Measurements from ENCODE around the gene UPB1.
"Not testable (repeated sequence)": the region's sequence is repeated elsewhere in the genome, so short reads cannot be mapped to it uniquely, and the experiment has no call there.

The UPB1 gene

GRCh38 chr22:24482575-24482974 is 12.6 kb upstream of the UPB1 start:
- no peak for DNase-seq (ENCODE audit: low read depth)

- no peak for DNase-seq (ENCODE audit: low read depth)
Measured at GRCh38 chr22:24482998-24483397, 12.1 kb upstream of the UPB1 start.

GRCh38 chr22:24483976-24484545 is 11.1 kb upstream of the UPB1 start:
- no peak for DNase-seq (ENCODE audit: low read depth)

GRCh38 chr22:24485170-24485569 is 10.0 kb upstream of the UPB1 start:
- no peak for DNase-seq (ENCODE audit: low read depth)

GRCh38 chr22:24485608-24486007 is 9.5 kb upstream of the UPB1 start:
- no peak for DNase-seq (ENCODE audit: low read depth)

GRCh38 chr22:24486501-24486921 is 8.6 kb upstream of the UPB1 start:
- no peak for DNase-seq (ENCODE audit: low read depth)

GRCh38 chr22:24489011-24489410 is 6.1 kb upstream of the UPB1 start:
- no peak for DNase-seq (ENCODE audit: low read depth)

- DNase-seq (ENCODE audit: low read depth) = not testable (repeated sequence)
Measured at GRCh38 chr22:24489434-24489833, 5.7 kb upstream of the UPB1 start.

- no peak for DNase-seq (ENCODE audit: low read depth)
Measured at GRCh38 chr22:24492391-24492790, 2.7 kb upstream of the UPB1 start.

GRCh38 chr22:24494167-24494527 is 985 bp upstream of the UPB1 start:
- DNase-seq (ENCODE audit: low read depth) = no peak

GRCh38 chr22:24495365-24495675 is 188 bp downstream of the UPB1 start:
- DNase-seq (ENCODE audit: low read depth) = no peak

GRCh38 chr22:24496234-24496633 is 1.1 kb downstream of the UPB1 start:
- no peak for DNase-seq (ENCODE audit: low read depth)

- no peak for DNase-seq (ENCODE audit: low read depth)
Measured at GRCh38 chr22:24496661-24497060, 1.5 kb downstream of the UPB1 start.

- no peak for DNase-seq (ENCODE audit: low read depth)
Measured at GRCh38 chr22:24497841-24498258, 2.7 kb downstream of the UPB1 start.

GRCh38 chr22:24498824-24499223 is 3.7 kb downstream of the UPB1 start:
- DNase-seq (ENCODE audit: low read depth) = no peak

GRCh38 chr22:24499706-24500276 is 4.7 kb downstream of the UPB1 start:
- DNase-seq (ENCODE audit: low read depth) = no peak

GRCh38 chr22:24500277-24500820 is 5.2 kb downstream of the UPB1 start:
- no peak for DNase-seq (ENCODE audit: low read depth)

- no peak for DNase-seq (ENCODE audit: low read depth)
Measured at GRCh38 chr22:24501301-24502005, 6.3 kb downstream of the UPB1 start.

- no peak for DNase-seq (ENCODE audit: low read depth)
Measured at GRCh38 chr22:24502034-24502433, 6.9 kb downstream of the UPB1 start.

GRCh38 chr22:24502541-24502940 is 7.4 kb downstream of the UPB1 start:
- DNase-seq (ENCODE audit: low read depth) = no peak

GRCh38 chr22:24503137-24503842 is 8.2 kb downstream of the UPB1 start:
- DNase-seq (ENCODE audit: low read depth) = peak; percentile 43

GRCh38 chr22:24503843-24504338 is 8.8 kb downstream of the UPB1 start:
- no peak for DNase-seq (ENCODE audit: low read depth)

GRCh38 chr22:24504540-24504939 is 9.4 kb downstream of the UPB1 start:
- no peak for DNase-seq (ENCODE audit: low read depth)
